Osteocyte (in vitro differentiated cells): Measurements from ENCODE around the gene ZNF792. TPM values are rescaled to one million over a fixed set of nuclear protein-coding genes. Genes with fewer than 3 reads are reported as not detected.

ENCODE experiments used
- DNase-seq: peaks from one replicate; pipeline ENCODE4 v3.0.0; 2021; ENCODE audit warnings: mixed read lengths; ENCODE audit not compliant: unreplicated experiment; ENCODE audit errors: extremely low spot score
- H3K27ac Mint-ChIP-seq: one replicate; pipeline ENCODE4 v1.8.0; 2021; ENCODE audit warnings: mild to moderate bottlenecking, mixed read lengths; ENCODE audit not compliant: unreplicated experiment
- H3K27me3 Mint-ChIP-seq: one replicate; pipeline ENCODE4 v1.8.0; 2021; ENCODE audit warnings: mixed read lengths; ENCODE audit not compliant: unreplicated experiment
- H3K36me3 Mint-ChIP-seq: one replicate; pipeline ENCODE4 v1.8.0; 2021; ENCODE audit warnings: mixed read lengths; ENCODE audit not compliant: unreplicated experiment
- H3K4me1 Mint-ChIP-seq: one replicate; pipeline ENCODE4 v1.8.0; 2021; ENCODE audit warnings: mixed read lengths; ENCODE audit not compliant: unreplicated experiment
- H3K4me3 Mint-ChIP-seq: one replicate; pipeline ENCODE4 v1.8.0; 2021; ENCODE audit warnings: mild to moderate bottlenecking, moderate library complexity, mixed read lengths; ENCODE audit not compliant: unreplicated experiment
- H3K9me3 Mint-ChIP-seq: one replicate; pipeline ENCODE4 v1.8.0; 2021; ENCODE audit warnings: mixed read lengths; ENCODE audit not compliant: unreplicated experiment
- total RNA-seq: library from RNA; stranded (reverse); gene quantifications from 2 replicates; pipeline ENCODE4 v1.2.1, GENCODE V29; 2021
- TF ChIP-seq, protein P1 (sequence below): fragments of 200-600 bp; sonication (generic); IDR thresholded peaks from 2 replicates; pipeline ENCODE4 v1.5.0; 2021; ENCODE audit warnings: antibody characterized with exemption, mild to moderate bottlenecking, moderate library complexity

Gene ZNF792
- total RNA-seq, 1 donor from 2014 or later = 3.0 TPM

GRCh38 chr19:34960103-34960805 is 3.8 kb downstream of the ZNF792 start:
- Mint-ChIP-seq H3K4me1 (peaks cover 20% of the 10 kb centered on the region), H3K36me3 (peaks cover 44% of the 10 kb centered on the region), H3K27ac (no peak overlapping the region), H3K27me3 (no peaks in the 10 kb centered on the region), H3K4me3 (no peak overlapping the region), H3K9me3 (peaks cover 28% of the 10 kb centered on the region)
- TF ChIP-seq, protein P1, sequence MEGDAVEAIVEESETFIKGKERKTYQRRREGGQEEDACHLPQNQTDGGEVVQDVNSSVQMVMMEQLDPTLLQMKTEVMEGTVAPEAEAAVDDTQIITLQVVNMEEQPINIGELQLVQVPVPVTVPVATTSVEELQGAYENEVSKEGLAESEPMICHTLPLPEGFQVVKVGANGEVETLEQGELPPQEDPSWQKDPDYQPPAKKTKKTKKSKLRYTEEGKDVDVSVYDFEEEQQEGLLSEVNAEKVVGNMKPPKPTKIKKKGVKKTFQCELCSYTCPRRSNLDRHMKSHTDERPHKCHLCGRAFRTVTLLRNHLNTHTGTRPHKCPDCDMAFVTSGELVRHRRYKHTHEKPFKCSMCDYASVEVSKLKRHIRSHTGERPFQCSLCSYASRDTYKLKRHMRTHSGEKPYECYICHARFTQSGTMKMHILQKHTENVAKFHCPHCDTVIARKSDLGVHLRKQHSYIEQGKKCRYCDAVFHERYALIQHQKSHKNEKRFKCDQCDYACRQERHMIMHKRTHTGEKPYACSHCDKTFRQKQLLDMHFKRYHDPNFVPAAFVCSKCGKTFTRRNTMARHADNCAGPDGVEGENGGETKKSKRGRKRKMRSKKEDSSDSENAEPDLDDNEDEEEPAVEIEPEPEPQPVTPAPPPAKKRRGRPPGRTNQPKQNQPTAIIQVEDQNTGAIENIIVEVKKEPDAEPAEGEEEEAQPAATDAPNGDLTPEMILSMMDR = no peak
- peak; percentile 60 for DNase-seq

DNA sequence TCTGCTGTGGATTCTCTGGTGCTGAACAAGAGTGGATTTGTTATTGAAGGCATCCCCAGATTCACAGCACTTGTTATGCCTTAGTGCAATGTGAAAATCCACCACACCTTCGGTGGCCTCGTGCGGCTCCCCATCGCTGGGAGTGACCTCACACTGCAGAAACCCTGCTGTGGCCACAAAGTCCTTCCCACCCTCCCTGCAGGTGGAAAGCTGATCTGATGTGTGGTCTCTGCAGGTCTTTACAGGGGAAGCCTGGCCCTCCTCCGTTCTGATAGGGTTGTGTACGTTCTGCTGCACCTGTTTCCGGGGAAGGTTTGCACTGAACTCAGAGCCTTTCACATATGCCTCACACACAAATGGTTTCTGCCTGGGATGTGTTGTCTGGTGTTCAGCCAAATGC is 5.0 kb downstream of the ZNF792 start:
- TF ChIP-seq, protein P1 = no peak
- no peak overlapping the region for H3K4me3 Mint-ChIP-seq
- H3K27me3 Mint-ChIP-seq = no peaks in the 10 kb centered on the region
- no peak overlapping the region for H3K27ac Mint-ChIP-seq
- H3K36me3 Mint-ChIP-seq = peaks cover 49% of the 10 kb centered on the region
- DNase-seq = peak; percentile 44
- peaks cover 33% of the 10 kb centered on the region for H3K9me3 Mint-ChIP-seq
- H3K4me1 Mint-ChIP-seq = peaks cover 18% of the 10 kb centered on the region

- Mint-ChIP-seq H3K27me3 (no peaks in the 10 kb centered on the region), H3K9me3 (peaks cover 39% of the 10 kb centered on the region), H3K27ac (no peak overlapping the region), H3K4me1 (peaks cover 15% of the 10 kb centered on the region), H3K4me3 (no peak overlapping the region), H3K36me3 (peaks cover 58% of the 10 kb centered on the region)
- DNase-seq = peak; percentile 72
- TF ChIP-seq, protein P1 = no peak
These were observed 5.9 kb downstream of the ZNF792 start for GRCh38 chr19:34957830-34958751.

- Mint-ChIP-seq H3K4me3 (no peak overlapping the region), H3K36me3 (peaks cover 69% of the 10 kb centered on the region), H3K9me3 (peaks cover 61% of the 10 kb centered on the region), H3K27me3 (no peaks in the 10 kb centered on the region), H3K4me1 (no peaks in the 10 kb centered on the region), H3K27ac (no peak overlapping the region)
- DNase-seq = no peak
- TF ChIP-seq, protein P1 = no peak
These were observed 10.9 kb downstream of the ZNF792 start for GRCh38 chr19:34953092-34953491.
